Thyroid gland (tissue), 4 donors: ENCODE measurements around the gene COL6A3. TPM values are rescaled to one million over a fixed set of nuclear protein-coding genes. Genes with fewer than 3 reads are reported as not detected.

Experiments used
- DNase-seq, 2 donors: peaks; one replicate each; pipeline ENCODE4 v3.0.0-alpha.2; 2019
- H3K27ac ChIP-seq, 3 donors: fragments of 200-600 bp; sonication (generic); 1 replicate in 2 of 3; 2 replicates in 1 of 3; pipeline ENCODE4 v1.5.1; 2016 to 2019; ENCODE audit warnings: mild to moderate bottlenecking in 1 of 3, moderate library complexity in 1 of 3
- H3K27me3 ChIP-seq: fragments of 200-600 bp; sonication (generic); one replicate; pipeline ENCODE4 v1.5.1; 2019
- H3K36me3 ChIP-seq, 2 donors: fragments of 200-600 bp; sonication (generic); one replicate each; pipeline ENCODE4 v1.5.1; 2016 to 2019
- H3K4me1 ChIP-seq, 2 donors: fragments of 200-600 bp; sonication (generic); one replicate each; pipeline ENCODE4 v1.5.1; 2017 to 2019
- H3K4me3 ChIP-seq, 3 donors: fragments of 200-600 bp; sonication (generic); replicated peaks in 1 of 3; 1 replicate in 2 of 3; 2 replicates in 1 of 3; pipeline ENCODE4 v1.5.1; 2016; ENCODE audit warnings: mild to moderate bottlenecking in 1 of 3
- H3K9me3 ChIP-seq: fragments of 200-600 bp; sonication (generic); one replicate; pipeline ENCODE4 v1.5.1; 2017
- POLR2A ChIP-seq, 2 donors: fragments of 450-650 bp; IDR thresholded peaks; one replicate each; pipeline ENCODE4 v1.6.1; 2017; ENCODE audit warnings: antibody characterized with exemption in 2 of 2, mild to moderate bottlenecking in 2 of 2, moderate library complexity in 1 of 2
- WGBS, 2 donors: methylation state at CpG; one replicate each; pipeline ENCODE4 v1.1.5; 2017; 5-methylcytosine and 5-hydroxymethylcytosine counted together
- intact Hi-C: fragments of 100-400 bp; cut with DNase I; formaldehyde crosslinking; loops from one replicate; pipeline ENCODE4 v1.15.1; 2023
- total RNA-seq, 4 donors: library from RNA; depleted of rRNA; stranded (reverse); fragments of >200 nt; gene quantifications; one replicate each; pipeline ENCODE4 v1.2.3, GENCODE V29; 2016
- TF ChIP-seq, protein P1 (sequence below), 6 experiments: fragments of 200-600 bp in 3 of 6; fragments of 450-650 bp in 3 of 6; sonication (generic) in 3 of 6; IDR thresholded peaks; one replicate each; pipeline ENCODE4 v1.5.1; 2016 to 2019; ENCODE audit warnings: antibody characterized with exemption in 6 of 6, mild to moderate bottlenecking in 2 of 6, inconsistent platforms in 1 of 6, moderate library complexity in 1 of 6

COL6A3 gene
- total RNA-seq, 4 donors from 2014 or later, result 82.6 to 168 (median 146) TPM

DNA sequence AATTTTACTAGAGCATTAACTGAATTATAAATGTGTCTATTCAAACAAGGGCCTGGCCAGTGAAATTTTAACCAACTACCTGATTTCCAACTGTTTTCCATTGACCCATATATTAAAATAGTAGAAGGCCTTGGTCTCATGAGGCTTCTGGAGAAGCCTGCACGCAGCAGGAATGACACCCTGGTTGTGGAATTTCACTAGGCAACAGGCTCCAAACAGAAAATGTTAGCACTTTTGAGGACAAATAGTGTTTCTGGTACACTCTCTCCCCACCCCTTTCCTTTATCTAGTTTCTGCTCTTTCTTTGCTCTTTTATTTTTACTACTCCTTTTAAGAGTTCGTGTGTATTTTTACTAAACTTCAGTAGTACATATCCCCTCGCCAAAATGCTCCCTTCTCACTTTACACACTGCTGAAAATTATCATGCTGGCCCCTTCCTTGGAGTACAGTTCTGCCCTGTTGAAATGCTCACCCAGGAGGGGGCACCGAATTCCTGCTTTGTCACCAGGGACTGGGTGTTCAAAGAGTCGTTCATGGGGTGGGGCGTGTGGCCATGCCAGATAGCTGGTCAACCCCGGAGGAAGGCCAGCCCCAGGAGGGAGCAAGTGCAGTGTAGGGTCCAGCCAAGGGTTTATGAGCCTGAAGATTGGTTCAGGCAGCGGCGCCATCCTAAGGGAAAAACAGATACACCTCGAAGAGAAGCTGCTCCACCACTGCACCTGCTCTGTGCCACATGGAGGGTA lies 22.1 kb upstream of the COL6A3 start:
- intact Hi-C loops, result no loop called here
- DNase-seq, result no peak
- H3K36me3 ChIP-seq, result no peaks in the 10 kb centered on the region
- no peak overlapping the region for H3K4me3 ChIP-seq
- peaks cover 6 to 45% of the 10 kb centered on the region in 2 donors for H3K4me1 ChIP-seq
- H3K9me3 ChIP-seq, result no peaks in the 10 kb centered on the region
- WGBS, 2 donors, result 62 to 66% methylated on average over 10 of the region's 10 CpGs
- H3K27me3 ChIP-seq, result no peaks in the 10 kb centered on the region
- H3K27ac ChIP-seq, result peak overlapping the region in 2 of 3 donors; percentile 22 to 64
- TF ChIP-seq, protein P1, sequence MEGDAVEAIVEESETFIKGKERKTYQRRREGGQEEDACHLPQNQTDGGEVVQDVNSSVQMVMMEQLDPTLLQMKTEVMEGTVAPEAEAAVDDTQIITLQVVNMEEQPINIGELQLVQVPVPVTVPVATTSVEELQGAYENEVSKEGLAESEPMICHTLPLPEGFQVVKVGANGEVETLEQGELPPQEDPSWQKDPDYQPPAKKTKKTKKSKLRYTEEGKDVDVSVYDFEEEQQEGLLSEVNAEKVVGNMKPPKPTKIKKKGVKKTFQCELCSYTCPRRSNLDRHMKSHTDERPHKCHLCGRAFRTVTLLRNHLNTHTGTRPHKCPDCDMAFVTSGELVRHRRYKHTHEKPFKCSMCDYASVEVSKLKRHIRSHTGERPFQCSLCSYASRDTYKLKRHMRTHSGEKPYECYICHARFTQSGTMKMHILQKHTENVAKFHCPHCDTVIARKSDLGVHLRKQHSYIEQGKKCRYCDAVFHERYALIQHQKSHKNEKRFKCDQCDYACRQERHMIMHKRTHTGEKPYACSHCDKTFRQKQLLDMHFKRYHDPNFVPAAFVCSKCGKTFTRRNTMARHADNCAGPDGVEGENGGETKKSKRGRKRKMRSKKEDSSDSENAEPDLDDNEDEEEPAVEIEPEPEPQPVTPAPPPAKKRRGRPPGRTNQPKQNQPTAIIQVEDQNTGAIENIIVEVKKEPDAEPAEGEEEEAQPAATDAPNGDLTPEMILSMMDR (IDR thresholded peaks at IDR 0.05), result no peak
- no peak for TF ChIP-seq POLR2A (IDR thresholded peaks at IDR 0.05)

DNA sequence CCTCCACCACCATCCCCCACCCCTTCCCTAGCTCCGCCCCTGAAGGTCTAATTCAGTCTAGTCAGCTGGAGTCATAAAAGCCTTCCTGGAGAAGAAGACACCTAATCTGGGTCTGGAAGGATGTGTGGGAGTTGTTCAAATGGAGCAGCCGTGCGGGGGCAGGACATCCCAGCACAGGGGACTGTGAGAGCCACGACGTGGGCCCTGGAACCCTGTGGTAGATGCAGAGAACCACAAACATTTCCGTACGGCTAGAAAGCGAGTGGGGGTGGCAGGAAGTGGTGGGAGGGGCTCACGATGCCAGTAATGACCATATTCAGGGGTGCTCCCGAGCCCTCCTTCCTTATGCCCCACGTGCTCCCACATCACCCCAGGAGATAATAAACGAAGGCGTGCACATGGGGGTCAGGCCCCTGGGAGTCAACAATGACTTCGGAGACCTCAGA lies 20.9 kb upstream of the COL6A3 start:
- TF ChIP-seq, protein P1 (IDR thresholded peaks at IDR 0.05), result no peak
- TF ChIP-seq POLR2A (IDR thresholded peaks at IDR 0.05), result no peak
- no peak overlapping the region for H3K27ac ChIP-seq
- peaks cover 6 to 45% of the 10 kb centered on the region in 2 donors for H3K4me1 ChIP-seq
- H3K27me3 ChIP-seq, result no peaks in the 10 kb centered on the region
- H3K4me3 ChIP-seq, result no peak overlapping the region
- H3K9me3 ChIP-seq, result no peaks in the 10 kb centered on the region
- WGBS, 2 donors, result 69 to 76% methylated on average over 10 to 14 of the region's 14 CpGs
- DNase-seq, result no peak
- intact Hi-C loops, result no loop called here
- H3K36me3 ChIP-seq, result no peaks in the 10 kb centered on the region

DNA sequence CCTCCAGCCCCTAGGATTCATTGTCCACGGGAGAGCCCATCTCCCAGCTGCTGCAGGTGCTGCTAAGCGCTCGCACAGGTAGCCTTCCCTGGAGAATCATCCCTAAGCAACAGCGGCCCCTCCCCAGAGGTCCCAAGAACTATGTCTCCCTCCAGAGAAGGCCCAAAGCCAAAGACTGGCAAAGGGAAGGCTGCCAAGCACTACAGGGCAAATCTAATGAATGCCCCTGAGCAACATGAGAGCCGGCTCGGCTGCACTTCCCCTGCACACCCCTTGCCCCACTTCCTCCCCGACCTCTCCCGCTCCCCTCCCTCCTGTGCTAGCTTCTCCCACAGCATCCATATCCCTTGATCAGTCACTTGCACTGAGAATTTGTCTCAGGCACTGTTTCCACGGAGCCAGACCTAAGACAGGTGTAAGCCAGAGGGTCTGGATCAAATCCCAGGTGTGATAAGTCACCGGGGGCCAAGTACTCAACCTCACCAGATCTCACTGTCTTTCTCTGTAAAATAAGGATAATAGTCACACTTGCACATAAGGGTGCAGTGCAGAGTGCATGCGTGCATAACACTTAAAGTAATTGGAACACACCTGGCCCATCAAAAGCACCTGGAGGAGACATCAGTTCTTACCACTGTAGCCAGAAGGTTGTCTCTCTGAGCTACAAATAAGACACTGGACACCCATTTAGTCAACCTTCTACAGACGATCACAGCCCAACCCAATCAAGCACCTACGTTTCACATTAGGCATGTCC lies 20.1 kb upstream of the COL6A3 start:
- Histone ChIP-seq H3K27me3 (no peaks in the 10 kb centered on the region), H3K4me1 (peaks cover 9 to 45% of the 10 kb centered on the region in 2 donors), H3K9me3 (no peaks in the 10 kb centered on the region), H3K36me3 (no peaks in the 10 kb centered on the region), H3K27ac (no peak overlapping the region), H3K4me3 (no peak overlapping the region)
- intact Hi-C loops, result no loop called here
- WGBS, 2 donors, result 65 to 71% methylated on average over 13 of the region's 13 CpGs
- no peak for DNase-seq
- no peak for TF ChIP-seq POLR2A (IDR thresholded peaks at IDR 0.05)
- TF ChIP-seq, protein P1 (IDR thresholded peaks at IDR 0.05), result no peak

DNA sequence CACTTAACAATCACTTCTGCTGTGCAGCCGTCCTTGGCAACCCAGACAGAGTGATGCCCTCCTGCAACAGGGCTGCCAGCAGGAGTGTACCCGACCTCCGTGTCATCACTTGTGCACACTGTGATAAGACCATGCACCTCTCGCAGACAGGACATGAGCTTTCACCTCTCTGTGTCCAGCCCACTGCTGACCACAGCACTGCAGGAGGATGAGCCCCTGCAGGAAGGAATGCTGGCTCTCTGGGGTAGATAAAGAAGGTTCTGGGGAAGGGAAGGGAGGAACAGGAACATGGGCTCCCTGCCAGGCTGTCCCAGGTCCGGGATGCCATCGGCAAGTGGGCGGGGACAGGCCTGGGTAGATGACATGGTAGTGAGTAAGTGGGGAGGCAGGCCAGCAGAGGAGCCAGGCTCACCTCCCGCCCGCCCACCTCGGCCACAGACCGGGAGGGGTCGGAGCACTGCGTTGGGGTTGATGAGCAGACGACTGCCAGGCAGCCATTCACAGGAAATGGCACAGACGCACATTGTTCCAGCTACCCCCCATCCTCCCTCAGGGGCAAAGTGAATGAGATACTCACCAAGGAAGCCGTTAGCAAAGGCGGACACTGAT lies 18.6 kb upstream of the COL6A3 start:
- H3K36me3 ChIP-seq, result no peaks in the 10 kb centered on the region
- no peaks in the 10 kb centered on the region for H3K27me3 ChIP-seq
- H3K4me1 ChIP-seq, result peaks cover 9 to 36% of the 10 kb centered on the region in 2 donors
- TF ChIP-seq, protein P1 (IDR thresholded peaks at IDR 0.05), result no peak
- TF ChIP-seq POLR2A (IDR thresholded peaks at IDR 0.05), result no peak
- no peaks in the 10 kb centered on the region for H3K9me3 ChIP-seq
- 52 to 62% methylated on average over 15 to 17 of the region's 17 CpGs for WGBS, 2 donors
- no peak overlapping the region for H3K4me3 ChIP-seq
- intact Hi-C loops, result no loop called here
- H3K27ac ChIP-seq, result peak overlapping the region in 1 of 3 donors; percentile 13
- peak; percentile 33 to 42 for DNase-seq
